Left ventricle myocardium superior (tissue), 1 donor: ENCODE data around the gene AFG3L2. TPM values are rescaled to one million over a fixed set of nuclear protein-coding genes. Genes with fewer than 3 reads are reported as not detected.

Experiments used
- ATAC-seq: fragments of 200-7000 bp; cut with Tn5 transposase; one replicate; pipeline ENCODE4 v1.9.1; 2020; ENCODE audit warnings: mild to moderate bottlenecking, moderate library complexity
- DNase-seq: peaks from one replicate; pipeline ENCODE4 v3.0.0-alpha.2; 2020
- intact Hi-C: fragments of 100-400 bp; cut with micrococcal nuclease; formaldehyde crosslinking; loops from one replicate; pipeline ENCODE4 v1.11.0; 2022
- total RNA-seq: library from RNA; stranded (reverse); fragmentation: NEBNext Ultra II Directional; extraction: Animal tissue kit (Norgen Biotek cat#: 25700); gene quantifications from one replicate; pipeline ENCODE4 v1.2.1, GENCODE V29; 2021
- donor health status: DM: no; HTN: yes; CAD: no; lungs with severe emphysema.

Gene AFG3L2
- total RNA-seq, 1 donor from 2014 or later, result 143 TPM

- no peak for ATAC-seq
- intact Hi-C loops, result no loop called here
- DNase-seq, result no peak
Observed at GRCh38 chr18:12291690-12292089, 85.3 kb downstream of the AFG3L2 start.

DNA sequence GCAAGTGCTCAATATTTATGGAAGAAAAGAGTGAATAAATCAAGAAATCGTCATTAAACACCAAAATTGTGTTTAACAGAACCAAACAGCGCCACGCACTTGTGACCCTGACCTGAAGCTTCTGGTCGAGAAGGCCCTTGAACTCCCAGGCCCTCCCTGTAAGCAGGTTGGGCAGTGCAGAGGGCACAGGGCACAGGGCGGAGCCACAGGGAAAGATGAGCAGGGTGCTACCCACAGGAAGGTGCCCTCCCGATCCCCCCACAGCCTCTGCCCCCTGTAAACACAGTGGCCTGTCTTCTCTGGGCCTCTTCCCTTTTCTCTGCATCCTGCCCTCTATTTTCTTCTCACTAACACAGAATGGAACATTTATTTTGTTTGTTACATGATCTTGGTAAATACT lies 85.9 kb downstream of the AFG3L2 start:
- DNase-seq (no peak), ATAC-seq (no peak)
- intact Hi-C loops, result no loop called here

GRCh38 chr18:12290086-12290485 lies 86.9 kb downstream of the AFG3L2 start:
- intact Hi-C loops, result no loop called here
- ATAC-seq (no peak), DNase-seq (no peak)

DNA sequence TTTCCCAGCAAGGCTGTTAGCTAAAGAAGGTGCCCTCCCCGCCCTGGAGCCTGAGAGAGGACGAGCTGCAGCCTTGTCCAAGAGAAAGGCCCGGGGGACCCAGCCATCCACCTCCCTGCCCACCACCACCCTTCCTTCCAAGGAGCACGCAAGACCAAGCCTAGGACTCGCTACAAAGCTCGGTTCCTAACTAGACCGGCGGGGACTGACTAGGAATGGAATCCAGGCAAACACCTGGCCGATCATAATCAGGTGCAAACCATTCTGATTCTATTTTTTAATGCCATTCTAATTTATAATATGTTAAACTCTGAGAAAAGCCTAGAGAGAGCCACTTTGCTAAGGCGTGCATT lies 88.6 kb downstream of the AFG3L2 start:
- intact Hi-C loops, result no loop called here
- DNase-seq (no peak), ATAC-seq (peak; percentile 21)

DNA sequence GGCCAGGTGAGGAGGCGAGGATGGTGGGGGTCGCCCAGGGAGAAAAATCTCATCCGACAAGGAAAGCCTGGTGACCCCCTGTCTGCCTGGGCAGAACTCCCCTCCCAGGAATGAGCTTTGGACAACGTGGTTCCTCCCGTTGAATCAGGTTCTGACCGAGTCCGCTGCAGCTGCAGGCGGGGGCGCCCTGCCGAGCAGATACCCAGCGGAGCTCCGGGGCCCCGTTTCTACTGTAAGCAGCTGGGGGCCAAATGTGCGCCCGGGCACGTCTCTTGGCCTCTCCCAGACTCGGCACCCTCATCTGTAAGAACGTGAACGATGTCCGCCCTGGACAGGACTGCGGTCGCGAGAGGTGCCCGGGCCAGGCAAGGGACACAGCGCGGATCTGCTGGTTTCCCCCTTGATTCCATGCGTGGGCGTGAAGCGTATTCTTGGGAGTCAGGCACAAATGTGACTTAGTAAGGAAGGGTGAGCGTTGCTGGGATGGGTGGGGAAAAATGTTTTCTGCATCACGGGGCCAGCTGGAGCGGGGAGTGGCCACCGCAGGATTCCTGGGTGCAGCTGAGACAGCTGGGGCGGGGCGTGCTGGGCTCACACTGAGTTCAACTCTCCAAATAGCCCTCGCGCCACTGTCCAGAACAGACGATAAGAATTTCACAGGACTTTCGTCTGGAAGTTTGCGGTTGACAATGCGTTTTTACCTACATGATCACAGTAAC lies 89.2 kb downstream of the AFG3L2 start:
- DNase-seq (peak; percentile 88), ATAC-seq (peak; percentile 95)
- intact Hi-C loops, result no loop called here

DNA sequence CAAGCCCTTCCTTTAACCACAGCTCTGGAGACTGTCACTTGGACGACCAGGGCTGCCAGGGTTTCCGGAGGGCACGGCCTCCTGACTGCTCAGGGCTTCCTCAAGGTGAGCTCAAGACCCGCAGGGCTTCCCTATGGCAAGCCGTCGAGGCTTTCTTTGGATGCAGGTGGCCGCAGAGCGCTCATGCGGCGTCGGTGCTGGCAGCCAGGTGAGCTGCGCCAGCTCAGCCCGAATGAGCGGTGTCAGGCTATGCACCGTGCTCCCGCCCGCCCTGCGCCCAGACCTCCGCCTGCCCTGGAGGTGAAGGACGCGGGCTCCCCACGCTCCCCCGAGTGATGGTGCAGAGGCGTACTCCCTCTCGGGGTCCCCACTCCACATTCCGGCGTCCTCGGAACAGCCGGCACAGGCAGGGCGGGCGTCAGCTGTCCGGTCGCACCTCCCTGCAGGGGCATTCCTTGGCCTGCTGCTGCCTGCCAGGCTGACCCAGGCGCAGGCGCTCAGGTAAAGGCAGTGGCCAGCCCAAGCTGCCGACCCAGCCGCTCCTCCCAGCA lies 89.8 kb downstream of the AFG3L2 start:
- DNase-seq, result no peak
- intact Hi-C loops, result no loop called here

DNA sequence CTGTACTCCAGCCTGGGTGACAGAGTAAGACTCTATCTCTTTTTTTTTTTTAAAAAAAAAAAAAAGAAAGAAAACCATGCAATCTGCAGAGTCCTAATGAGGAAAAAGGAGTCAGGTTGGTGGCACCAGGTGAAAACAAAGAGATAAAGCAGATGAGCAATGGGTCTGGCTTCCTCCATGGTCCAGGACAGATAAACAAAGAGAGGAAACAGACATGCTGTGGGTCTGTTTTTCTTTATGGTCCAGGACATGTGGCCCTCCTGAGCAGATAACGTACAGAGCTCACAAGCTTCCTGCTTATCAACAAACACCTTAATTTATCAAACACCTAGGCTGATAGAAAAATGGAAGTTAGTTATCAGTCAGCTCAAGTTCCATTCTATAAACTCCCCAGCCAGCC lies 93.4 kb downstream of the AFG3L2 start:
- ATAC-seq (no peak), DNase-seq (no peak)
- intact Hi-C loops, result no loop called here

More for the DNA sequence above, 89.8 kb downstream of the AFG3L2 start:
- peak; percentile 44 for ATAC-seq

- intact Hi-C loops, result no loop called here
- no peak for ATAC-seq
Observed at GRCh38 chr18:12283256-12283655, 93.8 kb downstream of the AFG3L2 start.

GRCh38 chr18:12282442-12283039 lies 94.5 kb downstream of the AFG3L2 start:
- ATAC-seq (no peak), DNase-seq (no peak)
- intact Hi-C loops, result no loop called here

More at GRCh38 chr18:12283256-12283655, 93.8 kb downstream of the AFG3L2 start:
- DNase-seq, result no peak

- ATAC-seq (no peak), DNase-seq (no peak)
- intact Hi-C loops, result no loop called here
Observed at GRCh38 chr18:12281861-12282260, 95.2 kb downstream of the AFG3L2 start.

GRCh38 chr18:12279781-12280531 lies 97.1 kb downstream of the AFG3L2 start:
- intact Hi-C loops, result no loop called here

More at GRCh38 chr18:12279781-12280531, 97.1 kb downstream of the AFG3L2 start:
- ATAC-seq (peak; percentile 44), DNase-seq (peak; percentile 57)

Other genes with a start within 250 kb of the AFG3L2 start
- gene CIDEA, start 122.9 kb downstream of the AFG3L2 start, total RNA-seq, result 0.52 TPM
- 82.0 TPM for gene TUBB6, start 69.0 kb downstream of the AFG3L2 start, total RNA-seq
- 1.9 TPM for gene PRELID3A, start 30.7 kb upstream of the AFG3L2 start, total RNA-seq